Measurements from ENCODE around the gene ZNF771.

Gene ZNF771

DNA sequence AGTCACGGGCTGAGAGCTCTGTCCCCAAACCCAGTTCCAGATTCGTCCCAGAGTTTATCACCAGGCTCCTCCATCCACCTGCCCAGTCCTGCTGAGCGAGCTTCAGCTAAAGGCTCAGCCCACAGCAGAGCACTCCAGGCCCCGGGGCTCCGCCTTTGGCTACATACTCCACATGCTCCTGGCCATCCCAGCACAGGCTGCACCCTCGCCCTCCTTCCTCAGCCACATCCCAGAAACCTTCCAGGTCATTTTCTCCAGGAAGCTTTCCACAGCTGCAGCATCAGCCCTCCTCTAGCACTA is 47.6 kb upstream of the ZNF771 start:
- TF ChIP-seq TAF1 (IDR thresholded peaks at IDR 0.05; ENCODE audit: borderline replicate concordance, insufficient read depth, low read length) (no peak), POLR2AphosphoS5 (IDR thresholded peaks at IDR 0.05; ENCODE audit: low read depth, low read length) (no peak), SIN3A (IDR thresholded peaks at IDR 0.05; ENCODE audit: borderline replicate concordance, insufficient read depth, low read length) (no peak), FOXP2 (optimal IDR thresholded peaks at IDR 0.05; ENCODE audit: borderline replicate concordance, extremely low read depth, extremely low read length, insufficient read depth) (no peak)
- TF ChIP-seq, protein P1, sequence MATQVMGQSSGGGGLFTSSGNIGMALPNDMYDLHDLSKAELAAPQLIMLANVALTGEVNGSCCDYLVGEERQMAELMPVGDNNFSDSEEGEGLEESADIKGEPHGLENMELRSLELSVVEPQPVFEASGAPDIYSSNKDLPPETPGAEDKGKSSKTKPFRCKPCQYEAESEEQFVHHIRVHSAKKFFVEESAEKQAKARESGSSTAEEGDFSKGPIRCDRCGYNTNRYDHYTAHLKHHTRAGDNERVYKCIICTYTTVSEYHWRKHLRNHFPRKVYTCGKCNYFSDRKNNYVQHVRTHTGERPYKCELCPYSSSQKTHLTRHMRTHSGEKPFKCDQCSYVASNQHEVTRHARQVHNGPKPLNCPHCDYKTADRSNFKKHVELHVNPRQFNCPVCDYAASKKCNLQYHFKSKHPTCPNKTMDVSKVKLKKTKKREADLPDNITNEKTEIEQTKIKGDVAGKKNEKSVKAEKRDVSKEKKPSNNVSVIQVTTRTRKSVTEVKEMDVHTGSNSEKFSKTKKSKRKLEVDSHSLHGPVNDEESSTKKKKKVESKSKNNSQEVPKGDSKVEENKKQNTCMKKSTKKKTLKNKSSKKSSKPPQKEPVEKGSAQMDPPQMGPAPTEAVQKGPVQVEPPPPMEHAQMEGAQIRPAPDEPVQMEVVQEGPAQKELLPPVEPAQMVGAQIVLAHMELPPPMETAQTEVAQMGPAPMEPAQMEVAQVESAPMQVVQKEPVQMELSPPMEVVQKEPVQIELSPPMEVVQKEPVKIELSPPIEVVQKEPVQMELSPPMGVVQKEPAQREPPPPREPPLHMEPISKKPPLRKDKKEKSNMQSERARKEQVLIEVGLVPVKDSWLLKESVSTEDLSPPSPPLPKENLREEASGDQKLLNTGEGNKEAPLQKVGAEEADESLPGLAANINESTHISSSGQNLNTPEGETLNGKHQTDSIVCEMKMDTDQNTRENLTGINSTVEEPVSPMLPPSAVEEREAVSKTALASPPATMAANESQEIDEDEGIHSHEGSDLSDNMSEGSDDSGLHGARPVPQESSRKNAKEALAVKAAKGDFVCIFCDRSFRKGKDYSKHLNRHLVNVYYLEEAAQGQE (IDR thresholded peaks at IDR 0.05; ENCODE audit: insufficient read depth in 1 of 2, low read depth in 2 of 2, low read length in 2 of 2): no peak

DNA sequence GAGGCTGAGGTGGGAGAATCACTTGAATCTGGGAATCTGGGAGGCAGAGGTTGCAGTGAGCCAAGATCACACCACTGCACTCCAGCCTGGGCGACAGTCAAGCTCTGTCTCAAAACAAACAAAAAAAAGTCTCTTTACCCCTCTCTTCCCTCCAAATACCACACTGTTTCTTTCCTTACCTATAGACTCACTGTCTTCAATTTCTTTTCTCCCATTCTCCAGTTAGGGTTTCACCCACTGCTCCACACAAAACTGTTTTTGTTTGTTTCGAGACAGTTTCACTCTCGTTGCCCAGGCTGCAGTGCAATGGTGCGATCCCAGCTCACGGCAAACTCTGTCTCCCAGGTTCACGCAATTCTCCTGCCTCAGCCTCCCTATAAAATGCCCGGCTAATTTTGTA is 46.2 kb upstream of the ZNF771 start:
- TF ChIP-seq POLR2AphosphoS5 (IDR thresholded peaks at IDR 0.05; ENCODE audit: low read depth, low read length) (no peak), TAF1 (IDR thresholded peaks at IDR 0.05; ENCODE audit: borderline replicate concordance, insufficient read depth, low read length) (no peak), FOXP2 (optimal IDR thresholded peaks at IDR 0.05; ENCODE audit: borderline replicate concordance, extremely low read depth, extremely low read length, insufficient read depth) (no peak)

DNA sequence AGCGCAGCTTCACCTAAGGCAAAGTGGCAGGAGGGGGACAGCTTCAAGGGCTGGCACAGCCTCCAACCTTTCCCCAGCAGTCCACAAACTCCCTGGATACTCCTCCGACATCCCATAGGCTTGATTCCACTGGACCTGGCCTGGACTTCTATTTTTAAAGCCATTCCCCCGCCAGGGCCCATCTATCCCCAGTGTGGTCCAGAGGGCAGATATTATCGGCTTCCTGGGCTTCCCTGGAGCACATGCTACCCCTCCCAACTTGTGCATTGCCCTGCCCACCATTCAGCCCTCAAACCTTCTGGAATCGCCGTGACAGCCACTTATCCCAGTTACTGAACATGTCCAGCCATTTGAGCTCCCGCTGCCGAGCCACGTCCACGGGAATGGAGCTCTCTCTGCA is 42.2 kb upstream of the ZNF771 start:
- TF ChIP-seq POLR2AphosphoS5 (IDR thresholded peaks at IDR 0.05; ENCODE audit: low read depth, low read length) (no peak), SIN3A (IDR thresholded peaks at IDR 0.05; ENCODE audit: borderline replicate concordance, insufficient read depth, low read length) (no peak), FOXP2 (optimal IDR thresholded peaks at IDR 0.05; ENCODE audit: borderline replicate concordance, extremely low read depth, extremely low read length, insufficient read depth) (no peak), TAF1 (IDR thresholded peaks at IDR 0.05; ENCODE audit: borderline replicate concordance, insufficient read depth, low read length) (no peak)
- TF ChIP-seq, protein P1 (IDR thresholded peaks at IDR 0.05; ENCODE audit: insufficient read depth in 1 of 2, low read depth in 2 of 2, low read length in 2 of 2): no peak

DNA sequence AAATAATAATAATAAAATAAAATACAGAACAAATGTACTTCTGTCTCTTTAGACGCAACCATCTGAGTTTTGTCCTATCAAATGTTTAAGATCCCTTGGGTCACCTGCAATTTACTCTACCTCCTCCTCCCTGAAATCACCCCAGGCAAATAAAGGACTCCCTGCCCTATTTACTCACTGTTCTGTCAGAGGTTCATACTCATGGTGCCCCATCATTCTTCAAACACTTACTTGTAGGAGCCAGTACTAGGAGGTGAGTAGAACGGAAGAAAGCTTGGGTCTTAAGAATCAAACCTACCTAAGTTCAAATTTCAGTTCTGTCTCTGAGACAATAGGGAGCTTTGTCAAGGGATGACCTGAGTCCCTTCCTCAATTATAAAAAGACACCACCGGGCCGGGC is 40.9 kb upstream of the ZNF771 start:
- TF ChIP-seq TAF1 (IDR thresholded peaks at IDR 0.05; ENCODE audit: borderline replicate concordance, insufficient read depth, low read length) (no peak), SIN3A (IDR thresholded peaks at IDR 0.05; ENCODE audit: borderline replicate concordance, insufficient read depth, low read length) (no peak), POLR2AphosphoS5 (IDR thresholded peaks at IDR 0.05; ENCODE audit: low read depth, low read length) (no peak), FOXP2 (optimal IDR thresholded peaks at IDR 0.05; ENCODE audit: borderline replicate concordance, extremely low read depth, extremely low read length, insufficient read depth) (no peak)
- TF ChIP-seq, protein P1 (IDR thresholded peaks at IDR 0.05; ENCODE audit: insufficient read depth in 1 of 2, low read depth in 2 of 2, low read length in 2 of 2): no peak

DNA sequence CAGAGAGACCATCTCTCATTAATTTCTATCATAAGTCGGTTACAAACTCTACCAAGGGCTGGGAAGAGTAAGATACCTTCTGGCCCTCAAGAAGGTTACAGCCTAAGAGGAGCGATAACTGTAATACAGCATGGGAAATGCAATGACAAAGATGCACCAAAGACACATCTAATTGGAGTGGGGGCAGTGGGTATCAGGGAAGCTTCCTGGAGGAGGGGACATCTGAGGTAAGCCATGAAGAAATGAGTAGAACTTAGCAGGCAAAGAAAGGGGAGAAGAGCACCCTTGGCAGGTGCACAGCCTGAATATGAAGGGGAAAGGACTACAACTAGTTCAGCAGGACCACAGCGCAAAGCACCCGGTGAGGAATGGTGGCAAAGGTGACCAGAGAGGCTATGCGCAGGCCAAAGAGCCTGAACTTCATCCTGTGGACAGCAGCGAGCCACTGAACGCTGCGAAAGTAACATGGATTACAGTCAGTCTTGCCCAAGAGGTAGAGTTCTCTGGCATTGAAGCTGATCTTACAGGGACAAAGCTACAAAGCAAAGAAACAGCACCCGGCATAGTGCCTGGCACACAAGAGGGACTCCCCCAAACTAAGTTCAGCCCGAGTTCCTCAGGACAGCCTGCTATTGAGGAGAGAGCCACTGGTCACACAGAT is 39.9 kb upstream of the ZNF771 start:
- TF ChIP-seq SIN3A (IDR thresholded peaks at IDR 0.05; ENCODE audit: borderline replicate concordance, insufficient read depth, low read length) (no peak), FOXP2 (optimal IDR thresholded peaks at IDR 0.05; ENCODE audit: borderline replicate concordance, extremely low read depth, extremely low read length, insufficient read depth) (no peak), POLR2AphosphoS5 (IDR thresholded peaks at IDR 0.05; ENCODE audit: low read depth, low read length) (no peak), TAF1 (IDR thresholded peaks at IDR 0.05; ENCODE audit: borderline replicate concordance, insufficient read depth, low read length) (no peak)
- TF ChIP-seq, protein P1 (IDR thresholded peaks at IDR 0.05; ENCODE audit: insufficient read depth in 1 of 2, low read depth in 2 of 2, low read length in 2 of 2): no peak
